Left kidney (tissue), 1 donor: ENCODE results near the gene SPINDOC. TPM values are rescaled to one million over a fixed set of nuclear protein-coding genes. Genes with fewer than 3 reads are reported as not detected.

Experiments
- polyA plus RNA-seq: library from polyadenylated mRNA; unstranded; fragments of 120-200 nt; gene quantifications from one replicate; pipeline ENCODE4 v1.2.1, GENCODE V29; 2013; ENCODE audit not compliant: insufficient read length

Gene SPINDOC
- polyA plus RNA-seq, 1 donor = 31.3 TPM

Other genes starting within 250 kb of the SPINDOC start
- 15.1 TPM for gene PLAAT3, start 199.0 kb upstream of the SPINDOC start, polyA plus RNA-seq
- 20.9 TPM for gene ATL3, start 142.1 kb upstream of the SPINDOC start, polyA plus RNA-seq
- 184 TPM for gene RTN3, start 132.0 kb upstream of the SPINDOC start, polyA plus RNA-seq
- 40.9 TPM for gene ZFTA, start 44.7 kb upstream of the SPINDOC start, polyA plus RNA-seq
- 38.0 TPM for gene MARK2, start 25.7 kb downstream of the SPINDOC start, polyA plus RNA-seq
- 12.2 TPM for gene RCOR2, start 103.7 kb downstream of the SPINDOC start, polyA plus RNA-seq
- 45.7 TPM for gene NAA40, start 125.5 kb downstream of the SPINDOC start, polyA plus RNA-seq
- 194 TPM for gene COX8A, start 161.2 kb downstream of the SPINDOC start, polyA plus RNA-seq
- gene OTUB1, start 173.0 kb downstream of the SPINDOC start, polyA plus RNA-seq = 105 TPM
- 3.3 TPM for gene FLRT1, start 222.5 kb downstream of the SPINDOC start, polyA plus RNA-seq